AG04449 (cell line): Measurements from ENCODE around the gene ETFRF1.

Source experiments
- CTCF ChIA-PET: fragments of 350-600 bp; formaldehyde crosslinking; extraction: SDS; loops from one replicate; lab custom pipeline; 2021; ENCODE audit warnings: antibody characterized with exemption; lab: Yijun Ruan, JAX
- POLR2A ChIA-PET: fragments of 400-600, 350-600 bp; formaldehyde crosslinking; extraction: SDS; loops from one replicate; lab custom pipeline; 2020; ENCODE audit warnings: antibody characterized with exemption, inconsistent platforms; lab: Yijun Ruan, JAX
- DNase-seq: peaks from one replicate; pipeline ENCODE4 v3.0.0-alpha.2; 2010; ENCODE audit warnings: low read depth, low spot score
- H3K4me3 ChIP-seq: 2 replicates; pipeline ENCODE4 v1.5.1; 2011; ENCODE audit warnings: low read depth, mild to moderate bottlenecking, control low read depth, low read length
- TF ChIP-seq, protein P1 (sequence below): IDR thresholded peaks from one replicate; pipeline ENCODE4 v1.5.1; 2011; ENCODE audit warnings: mild to moderate bottlenecking, moderate library complexity, low read length, control low read depth, inconsistent platforms; ENCODE audit not compliant: insufficient read depth; ENCODE audit errors: missing control alignments

The ETFRF1 gene

DNA sequence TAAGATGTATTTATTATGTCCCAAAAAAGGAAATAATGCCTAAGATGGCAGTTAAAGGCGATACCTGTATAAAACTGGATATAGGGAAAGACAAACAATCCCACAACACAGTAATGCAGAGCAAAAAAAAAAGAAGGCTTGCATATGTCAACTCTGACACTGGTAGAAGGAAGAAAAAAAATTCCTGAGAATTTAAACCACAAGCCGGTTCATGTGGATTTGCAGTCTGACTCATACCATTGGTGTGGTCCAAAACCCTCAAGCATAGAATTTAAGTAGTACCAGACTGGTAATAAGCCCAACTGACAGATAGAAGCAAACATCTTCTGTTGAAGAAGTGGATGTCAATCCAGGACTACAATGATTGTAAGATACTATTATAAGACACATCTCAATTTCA is 7.3 kb upstream of the ETFRF1 start:
- no peak overlapping the region for H3K4me3 ChIP-seq
- TF ChIP-seq, protein P1, sequence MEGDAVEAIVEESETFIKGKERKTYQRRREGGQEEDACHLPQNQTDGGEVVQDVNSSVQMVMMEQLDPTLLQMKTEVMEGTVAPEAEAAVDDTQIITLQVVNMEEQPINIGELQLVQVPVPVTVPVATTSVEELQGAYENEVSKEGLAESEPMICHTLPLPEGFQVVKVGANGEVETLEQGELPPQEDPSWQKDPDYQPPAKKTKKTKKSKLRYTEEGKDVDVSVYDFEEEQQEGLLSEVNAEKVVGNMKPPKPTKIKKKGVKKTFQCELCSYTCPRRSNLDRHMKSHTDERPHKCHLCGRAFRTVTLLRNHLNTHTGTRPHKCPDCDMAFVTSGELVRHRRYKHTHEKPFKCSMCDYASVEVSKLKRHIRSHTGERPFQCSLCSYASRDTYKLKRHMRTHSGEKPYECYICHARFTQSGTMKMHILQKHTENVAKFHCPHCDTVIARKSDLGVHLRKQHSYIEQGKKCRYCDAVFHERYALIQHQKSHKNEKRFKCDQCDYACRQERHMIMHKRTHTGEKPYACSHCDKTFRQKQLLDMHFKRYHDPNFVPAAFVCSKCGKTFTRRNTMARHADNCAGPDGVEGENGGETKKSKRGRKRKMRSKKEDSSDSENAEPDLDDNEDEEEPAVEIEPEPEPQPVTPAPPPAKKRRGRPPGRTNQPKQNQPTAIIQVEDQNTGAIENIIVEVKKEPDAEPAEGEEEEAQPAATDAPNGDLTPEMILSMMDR, result no peak
- peak; percentile 74 for DNase-seq
- POLR2A ChIA-PET, result no interaction called here
- CTCF ChIA-PET, result no interaction called here

DNA sequence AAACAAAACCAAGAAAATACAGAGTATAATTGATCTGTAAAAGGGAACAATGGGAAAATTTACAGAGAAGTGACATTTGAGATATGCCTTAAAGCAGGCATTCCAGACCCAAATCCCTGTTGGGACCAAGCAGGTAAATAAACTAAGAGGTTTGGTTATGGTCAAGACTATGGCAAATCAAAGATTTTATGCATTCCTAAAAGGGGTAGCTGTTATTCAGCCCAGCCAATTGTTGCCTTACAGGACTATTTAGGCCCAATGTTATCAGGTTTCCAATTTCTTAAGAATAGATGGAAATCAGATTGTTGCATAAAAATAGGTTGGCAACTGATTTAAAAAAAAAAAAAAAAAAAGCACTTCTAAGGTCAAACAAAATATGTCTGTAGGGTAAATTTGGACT is 5.4 kb upstream of the ETFRF1 start:
- ChIA-PET POLR2A (interaction anchor here (0.6 kb wide), 1 partner anchor 243 kb away, joined by 3 read pairs; no protein-coding TSS in a partner anchor), CTCF (interaction anchor here (1.1 kb wide), 2 partner anchors 35 to 37 kb away, joined by 3 read pairs; no protein-coding TSS in a partner anchor)

DNA sequence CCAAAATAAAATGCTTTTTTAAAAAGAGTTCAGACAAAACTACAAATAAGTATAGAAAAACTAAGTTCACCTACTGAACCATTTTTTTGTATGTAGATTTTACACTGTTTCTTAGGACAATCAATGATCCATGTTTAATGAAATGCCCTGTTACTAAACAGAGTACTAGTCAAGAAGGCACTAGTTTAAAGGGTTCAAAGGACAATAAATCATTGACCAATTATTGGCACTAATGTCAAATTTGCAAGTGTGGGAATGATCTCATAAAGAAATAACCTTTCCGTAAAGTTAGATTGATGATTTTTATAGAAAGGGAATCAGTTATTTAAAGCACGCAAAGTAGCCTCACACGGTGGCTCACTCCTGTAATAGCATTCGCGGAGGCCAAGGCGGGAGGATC is 4.2 kb upstream of the ETFRF1 start:
- DNase-seq, result no peak
- TF ChIP-seq, protein P1, result no peak
- H3K4me3 ChIP-seq, result no peak overlapping the region
- ChIA-PET POLR2A (no interaction called here), CTCF (interaction anchor here (1.1 kb wide), 2 partner anchors 36 to 38 kb away, joined by 3 read pairs; no protein-coding TSS in a partner anchor)

More for the DNA sequence above, 5.4 kb upstream of the ETFRF1 start:
- no peak for DNase-seq
- TF ChIP-seq, protein P1, result no peak
- no peak overlapping the region for H3K4me3 ChIP-seq

DNA sequence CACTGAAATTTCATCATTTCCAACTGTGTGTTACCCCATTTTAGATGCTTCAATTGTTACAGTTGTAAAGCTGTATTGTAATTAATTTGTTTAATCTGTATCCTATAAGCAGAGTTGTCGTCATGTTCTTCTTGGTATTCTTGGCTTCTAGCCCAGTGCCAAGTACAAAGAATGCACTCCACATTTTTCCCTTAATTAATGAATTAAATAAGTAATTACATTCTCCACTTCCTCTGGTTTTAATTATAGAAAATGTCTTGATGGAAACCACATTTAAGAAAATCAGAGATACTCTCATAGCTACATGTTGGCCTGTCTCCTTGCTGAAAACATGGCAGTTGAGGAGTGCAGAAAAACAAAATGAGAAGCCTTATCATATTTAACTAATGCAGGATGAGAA is 823 bp upstream of the ETFRF1 start:
- POLR2A ChIA-PET, result no interaction called here
- CTCF ChIA-PET, result interaction anchor here (0.8 to 1.8 kb wide), 3 partner anchors 39 to 203 kb away, joined by 3 to 11 read pairs (median 8); no protein-coding TSS in a partner anchor
- DNase-seq, result no peak
- TF ChIP-seq, protein P1, result no peak
- H3K4me3 ChIP-seq, result no peak overlapping the region

DNA sequence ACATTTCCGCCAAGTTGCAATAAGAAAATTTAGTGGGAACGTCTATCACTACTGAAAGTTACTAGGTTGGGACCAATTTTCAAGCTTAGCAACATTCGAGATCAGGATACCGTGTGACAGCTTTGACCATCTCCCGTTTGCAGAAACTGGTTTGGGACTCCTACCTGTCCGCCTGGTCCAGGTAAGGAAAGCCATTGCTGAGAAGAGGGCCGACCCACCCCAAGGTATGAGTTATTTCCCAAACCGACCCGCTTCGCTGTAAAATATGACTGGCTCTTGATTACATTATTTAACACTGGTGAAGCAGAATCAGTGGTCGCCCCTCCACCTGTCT is 348 bp upstream of the ETFRF1 start:
- ChIA-PET CTCF (interaction anchor here (0.7 to 1.8 kb wide), 4 partner anchors 40 to 203 kb away, joined by 3 to 11 read pairs (median 6); no protein-coding TSS in a partner anchor), POLR2A (interaction anchor here (0.9 kb wide), 1 partner anchor 193 kb away, joined by 3 read pairs; no protein-coding TSS in a partner anchor)
- no peak for DNase-seq
- peak overlapping the region; percentile 87 for H3K4me3 ChIP-seq
- TF ChIP-seq, protein P1, result no peak

DNA sequence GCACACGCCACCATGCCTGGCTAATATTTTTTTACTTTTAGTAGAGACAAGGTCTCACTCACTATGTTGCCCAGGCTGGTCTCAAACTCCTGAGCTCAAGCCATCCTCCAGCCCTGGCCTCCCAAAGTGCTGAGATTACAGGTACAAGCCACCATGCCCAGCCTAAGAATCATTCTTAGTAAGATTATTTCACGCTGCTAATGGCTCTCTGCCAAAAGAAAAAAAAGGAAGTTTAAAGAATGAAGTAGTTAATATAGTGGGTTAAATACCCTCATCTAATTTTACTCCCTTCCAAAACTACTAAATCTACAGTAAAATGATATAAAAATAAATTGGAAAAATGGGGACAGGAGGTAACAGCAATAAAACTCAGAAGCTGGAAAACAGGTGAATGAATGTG is 2.6 kb downstream of the ETFRF1 start:
- ChIA-PET CTCF (interaction anchor here (1.7 to 1.9 kb wide), 2 partner anchors 19 to 190 kb away, joined by 4 to 8 read pairs; no protein-coding TSS in a partner anchor), POLR2A (no interaction called here)
- DNase-seq, result no peak
- TF ChIP-seq, protein P1, result no peak
- H3K4me3 ChIP-seq, result no peak overlapping the region
